GM23338 (cell line): ENCODE measurements around the gene DUSP11.

Experiments used
- CREB1 ChIP-seq: fragments of 250-450 bp; sonication (Bioruptor Pico); IDR thresholded peaks from 2 replicates; pipeline ENCODE4 v1.5.0; 2020; ENCODE audit warnings: low read depth, mild to moderate bottlenecking, moderate library complexity
- EZH2 ChIP-seq: fragments of 200-600 bp; sonication (generic); IDR thresholded peaks from one replicate; pipeline ENCODE4 v1.8.0; 2017; ENCODE audit warnings: antibody characterized with exemption, mild to moderate bottlenecking, low read depth; ENCODE audit not compliant: unreplicated experiment
- EZH2phosphoT487 ChIP-seq: fragments of 200-600 bp; sonication (generic); IDR thresholded peaks from one replicate; pipeline ENCODE4 v1.8.1; 2018; ENCODE audit warnings: antibody characterized with exemption; ENCODE audit not compliant: unreplicated experiment
- JUNB ChIP-seq: IDR thresholded peaks from one replicate; pipeline ENCODE4 v1.6.1; 2016; ENCODE audit warnings: antibody characterized with exemption; ENCODE audit not compliant: unreplicated experiment
- NANOG ChIP-seq: IDR thresholded peaks from 2 replicates; pipeline ENCODE4 v1.6.1; 2016; ENCODE audit warnings: antibody characterized with exemption, borderline replicate concordance
- POLR2AphosphoS5 ChIP-seq: IDR thresholded peaks from 2 replicates; pipeline ENCODE4 v1.6.1; 2016; ENCODE audit warnings: antibody characterized with exemption, low read depth
- TF ChIP-seq, protein P1 (sequence below), 2 experiments: fragments of 200-600 bp in 1 of 2; sonication (generic) in 1 of 2; conservative IDR thresholded peaks; 2 replicates each; pipeline versions ENCODE4 v1.5.1 to v1.6.1; 2016 to 2017; ENCODE audit warnings: antibody characterized with exemption in 2 of 2, low read depth in 2 of 2, mild to moderate bottlenecking in 2 of 2, moderate library complexity in 1 of 2
- TF ChIP-seq, protein P2 (sequence below): IDR thresholded peaks from 2 replicates; pipeline ENCODE4 v1.6.1; 2016; ENCODE audit warnings: antibody characterized with exemption
- TF ChIP-seq, protein P3 (sequence below): IDR thresholded peaks from one replicate; pipeline ENCODE4 v1.6.1; 2018; ENCODE audit warnings: antibody characterized with exemption; ENCODE audit not compliant: unreplicated experiment

- TF ChIP-seq, protein P1, sequence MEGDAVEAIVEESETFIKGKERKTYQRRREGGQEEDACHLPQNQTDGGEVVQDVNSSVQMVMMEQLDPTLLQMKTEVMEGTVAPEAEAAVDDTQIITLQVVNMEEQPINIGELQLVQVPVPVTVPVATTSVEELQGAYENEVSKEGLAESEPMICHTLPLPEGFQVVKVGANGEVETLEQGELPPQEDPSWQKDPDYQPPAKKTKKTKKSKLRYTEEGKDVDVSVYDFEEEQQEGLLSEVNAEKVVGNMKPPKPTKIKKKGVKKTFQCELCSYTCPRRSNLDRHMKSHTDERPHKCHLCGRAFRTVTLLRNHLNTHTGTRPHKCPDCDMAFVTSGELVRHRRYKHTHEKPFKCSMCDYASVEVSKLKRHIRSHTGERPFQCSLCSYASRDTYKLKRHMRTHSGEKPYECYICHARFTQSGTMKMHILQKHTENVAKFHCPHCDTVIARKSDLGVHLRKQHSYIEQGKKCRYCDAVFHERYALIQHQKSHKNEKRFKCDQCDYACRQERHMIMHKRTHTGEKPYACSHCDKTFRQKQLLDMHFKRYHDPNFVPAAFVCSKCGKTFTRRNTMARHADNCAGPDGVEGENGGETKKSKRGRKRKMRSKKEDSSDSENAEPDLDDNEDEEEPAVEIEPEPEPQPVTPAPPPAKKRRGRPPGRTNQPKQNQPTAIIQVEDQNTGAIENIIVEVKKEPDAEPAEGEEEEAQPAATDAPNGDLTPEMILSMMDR (conservative IDR thresholded peaks at IDR 0.05; ENCODE audit: low read depth in 2 of 2), result no peak
- TF ChIP-seq EZH2 (no peak), POLR2AphosphoS5 (no peak), EZH2phosphoT487 (no peak), NANOG (no peak), JUNB (no peak), CREB1 (CRISPR knock-in tag) (no peak)
- TF ChIP-seq, protein P2, sequence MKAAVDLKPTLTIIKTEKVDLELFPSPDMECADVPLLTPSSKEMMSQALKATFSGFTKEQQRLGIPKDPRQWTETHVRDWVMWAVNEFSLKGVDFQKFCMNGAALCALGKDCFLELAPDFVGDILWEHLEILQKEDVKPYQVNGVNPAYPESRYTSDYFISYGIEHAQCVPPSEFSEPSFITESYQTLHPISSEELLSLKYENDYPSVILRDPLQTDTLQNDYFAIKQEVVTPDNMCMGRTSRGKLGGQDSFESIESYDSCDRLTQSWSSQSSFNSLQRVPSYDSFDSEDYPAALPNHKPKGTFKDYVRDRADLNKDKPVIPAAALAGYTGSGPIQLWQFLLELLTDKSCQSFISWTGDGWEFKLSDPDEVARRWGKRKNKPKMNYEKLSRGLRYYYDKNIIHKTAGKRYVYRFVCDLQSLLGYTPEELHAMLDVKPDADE, result no peak
- TF ChIP-seq, protein P3, sequence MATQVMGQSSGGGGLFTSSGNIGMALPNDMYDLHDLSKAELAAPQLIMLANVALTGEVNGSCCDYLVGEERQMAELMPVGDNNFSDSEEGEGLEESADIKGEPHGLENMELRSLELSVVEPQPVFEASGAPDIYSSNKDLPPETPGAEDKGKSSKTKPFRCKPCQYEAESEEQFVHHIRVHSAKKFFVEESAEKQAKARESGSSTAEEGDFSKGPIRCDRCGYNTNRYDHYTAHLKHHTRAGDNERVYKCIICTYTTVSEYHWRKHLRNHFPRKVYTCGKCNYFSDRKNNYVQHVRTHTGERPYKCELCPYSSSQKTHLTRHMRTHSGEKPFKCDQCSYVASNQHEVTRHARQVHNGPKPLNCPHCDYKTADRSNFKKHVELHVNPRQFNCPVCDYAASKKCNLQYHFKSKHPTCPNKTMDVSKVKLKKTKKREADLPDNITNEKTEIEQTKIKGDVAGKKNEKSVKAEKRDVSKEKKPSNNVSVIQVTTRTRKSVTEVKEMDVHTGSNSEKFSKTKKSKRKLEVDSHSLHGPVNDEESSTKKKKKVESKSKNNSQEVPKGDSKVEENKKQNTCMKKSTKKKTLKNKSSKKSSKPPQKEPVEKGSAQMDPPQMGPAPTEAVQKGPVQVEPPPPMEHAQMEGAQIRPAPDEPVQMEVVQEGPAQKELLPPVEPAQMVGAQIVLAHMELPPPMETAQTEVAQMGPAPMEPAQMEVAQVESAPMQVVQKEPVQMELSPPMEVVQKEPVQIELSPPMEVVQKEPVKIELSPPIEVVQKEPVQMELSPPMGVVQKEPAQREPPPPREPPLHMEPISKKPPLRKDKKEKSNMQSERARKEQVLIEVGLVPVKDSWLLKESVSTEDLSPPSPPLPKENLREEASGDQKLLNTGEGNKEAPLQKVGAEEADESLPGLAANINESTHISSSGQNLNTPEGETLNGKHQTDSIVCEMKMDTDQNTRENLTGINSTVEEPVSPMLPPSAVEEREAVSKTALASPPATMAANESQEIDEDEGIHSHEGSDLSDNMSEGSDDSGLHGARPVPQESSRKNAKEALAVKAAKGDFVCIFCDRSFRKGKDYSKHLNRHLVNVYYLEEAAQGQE, result no peak
Observed at GRCh38 chr2:73772819-73773218, 7.1 kb downstream of the DUSP11 start.
